Spleen (tissue), 7 donors: ENCODE results near the gene UBE2D3.

Experiments used
- POLR2AphosphoS5 ChIP-seq, 3 donors: sonication (generic); formaldehyde crosslinking; IDR thresholded peaks; one replicate each; pipeline ENCODE4 v1.5.1; 2017; ENCODE audit warnings: antibody characterized with exemption in 3 of 3
- TF ChIP-seq, protein P1 (sequence below), 11 experiments: fragments of 200-600 bp in 7 of 11; fragments of 450-650 bp in 4 of 11; sonication (generic) in 4 of 11; IDR thresholded peaks in 8 of 11; conservative IDR thresholded peaks in 3 of 11; 1 replicate in 7 of 11; 2 replicates in 4 of 11; pipeline versions ENCODE4 v1.4.0 to v1.8.0; 2016 to 2021; ENCODE audit warnings: antibody characterized with exemption in 11 of 11, inconsistent platforms in 4 of 11, mild to moderate bottlenecking in 1 of 11
- donor health status: DM: no; HTN: no; CAD: no; lungs with moderate emphysema.
- donor health status: DM: no; HTN: no; CAD: no.
- donor health status: DM: no; HTN: no; CAD: no.

DNA sequence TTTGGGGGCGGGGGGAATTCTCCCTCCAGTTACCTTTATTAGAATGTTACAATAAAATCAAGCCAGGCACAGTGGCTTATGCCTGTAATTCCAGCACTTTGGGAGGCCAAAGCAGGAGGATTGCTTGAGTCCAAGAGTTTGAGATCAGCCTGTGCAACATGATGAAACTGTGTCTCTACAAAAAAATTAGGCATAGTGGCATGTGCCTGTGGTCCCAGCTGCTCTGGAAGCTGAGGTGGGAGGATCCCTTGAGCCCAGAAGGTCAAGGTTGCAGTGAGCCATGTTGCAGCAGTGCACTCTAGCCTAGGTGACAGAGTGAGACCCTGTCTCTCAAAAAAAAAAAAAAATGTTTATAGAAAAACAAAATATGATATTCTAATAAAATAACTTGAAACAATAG, 5.3 kb upstream of the UBE2D3 start:
- TF ChIP-seq, protein P1, sequence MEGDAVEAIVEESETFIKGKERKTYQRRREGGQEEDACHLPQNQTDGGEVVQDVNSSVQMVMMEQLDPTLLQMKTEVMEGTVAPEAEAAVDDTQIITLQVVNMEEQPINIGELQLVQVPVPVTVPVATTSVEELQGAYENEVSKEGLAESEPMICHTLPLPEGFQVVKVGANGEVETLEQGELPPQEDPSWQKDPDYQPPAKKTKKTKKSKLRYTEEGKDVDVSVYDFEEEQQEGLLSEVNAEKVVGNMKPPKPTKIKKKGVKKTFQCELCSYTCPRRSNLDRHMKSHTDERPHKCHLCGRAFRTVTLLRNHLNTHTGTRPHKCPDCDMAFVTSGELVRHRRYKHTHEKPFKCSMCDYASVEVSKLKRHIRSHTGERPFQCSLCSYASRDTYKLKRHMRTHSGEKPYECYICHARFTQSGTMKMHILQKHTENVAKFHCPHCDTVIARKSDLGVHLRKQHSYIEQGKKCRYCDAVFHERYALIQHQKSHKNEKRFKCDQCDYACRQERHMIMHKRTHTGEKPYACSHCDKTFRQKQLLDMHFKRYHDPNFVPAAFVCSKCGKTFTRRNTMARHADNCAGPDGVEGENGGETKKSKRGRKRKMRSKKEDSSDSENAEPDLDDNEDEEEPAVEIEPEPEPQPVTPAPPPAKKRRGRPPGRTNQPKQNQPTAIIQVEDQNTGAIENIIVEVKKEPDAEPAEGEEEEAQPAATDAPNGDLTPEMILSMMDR (IDR thresholded peaks at IDR 0.05 in 8 of 11, conservative IDR thresholded peaks at IDR 0.05 in 3 of 11), result no peak
- TF ChIP-seq POLR2AphosphoS5 (IDR thresholded peaks at IDR 0.05), result no peak
